GM19328 (cell line): ENCODE results near the gene CD151.

Experiments used
- ATAC-seq: cut with Tn5 transposase; IDR thresholded peaks from one replicate; pipeline ENCODE4 v1.9.1; 2021; ENCODE audit warnings: mild to moderate bottlenecking, moderate library complexity; ENCODE audit not compliant: unreplicated experiment

CD151 gene

GRCh38 chr11:869399-870126, 36.8 kb downstream of the CD151 start:
- no peak for ATAC-seq

DNA sequence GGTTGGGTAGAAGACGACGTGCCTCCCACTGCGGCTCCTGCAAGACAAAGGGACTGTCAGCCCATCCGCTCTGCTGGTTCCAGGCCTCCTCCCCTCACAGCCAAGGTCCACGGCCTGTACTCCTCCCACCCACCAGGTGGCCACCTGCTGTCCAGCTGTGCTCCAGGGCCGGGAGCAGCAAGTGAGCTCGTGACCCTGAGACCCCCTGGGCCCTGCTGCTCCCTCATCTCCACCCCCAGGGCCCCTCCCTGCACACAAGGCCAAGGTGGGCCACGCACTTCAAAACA, 37.3 kb downstream of the CD151 start:
- no peak for ATAC-seq

DNA sequence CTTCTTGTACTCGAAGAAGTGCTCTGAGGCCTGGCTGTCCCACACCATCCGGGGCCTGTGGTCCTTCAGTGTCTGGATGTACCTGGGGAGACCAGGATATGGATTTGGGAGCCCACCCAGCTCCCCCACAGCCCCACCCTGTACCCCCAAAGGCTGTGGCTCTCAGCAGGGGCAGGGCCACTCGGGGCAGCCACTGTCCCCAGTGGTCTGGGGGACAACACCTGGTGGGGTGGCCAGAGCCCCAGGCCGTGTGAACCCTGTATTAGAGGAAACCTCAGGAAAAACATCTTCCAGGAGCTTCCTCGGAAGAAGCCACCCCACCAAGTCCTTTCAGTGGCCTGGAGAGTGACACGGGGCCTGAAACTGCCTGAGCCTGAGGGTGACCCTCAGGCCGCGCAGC, 37.7 kb downstream of the CD151 start:
- ATAC-seq, result no peak

- no peak for ATAC-seq
Observed at GRCh38 chr11:871472-871871, 38.7 kb downstream of the CD151 start.

- ATAC-seq, result no peak
Observed at GRCh38 chr11:872799-873198, 40.0 kb downstream of the CD151 start.

GRCh38 chr11:873706-874105, 41.0 kb downstream of the CD151 start:
- ATAC-seq, result no peak

DNA sequence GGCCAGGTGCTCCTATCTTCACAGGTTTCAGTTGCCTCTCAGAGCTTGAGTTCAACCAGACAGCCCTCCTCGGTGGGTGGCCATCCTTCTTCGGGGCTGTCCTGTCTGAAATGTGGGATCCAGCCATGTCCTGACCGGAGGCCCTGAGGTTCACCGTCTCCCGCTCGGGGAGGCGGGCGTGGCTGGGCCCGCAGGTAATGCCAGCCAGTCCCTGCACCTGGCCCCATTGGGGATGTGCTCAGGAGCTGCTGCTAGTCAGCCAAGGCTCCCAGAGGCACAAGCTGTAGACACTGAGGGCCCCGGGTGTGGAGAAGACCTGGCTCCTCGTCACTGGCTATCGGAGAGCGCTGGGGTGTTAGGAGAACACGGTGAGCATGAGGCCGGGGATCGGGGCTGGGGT, 42.5 kb downstream of the CD151 start:
- ATAC-seq, result no peak

- no peak for ATAC-seq
Observed at GRCh38 chr11:875769-876301, 43.1 kb downstream of the CD151 start.

GRCh38 chr11:876545-876944, 43.8 kb downstream of the CD151 start:
- ATAC-seq, result no peak

GRCh38 chr11:877565-877964, 44.8 kb downstream of the CD151 start:
- no peak for ATAC-seq

GRCh38 chr11:880447-880846, 47.7 kb downstream of the CD151 start:
- ATAC-seq, result no peak

- no peak for ATAC-seq
Observed at GRCh38 chr11:882596-882995, 49.8 kb downstream of the CD151 start.

DNA sequence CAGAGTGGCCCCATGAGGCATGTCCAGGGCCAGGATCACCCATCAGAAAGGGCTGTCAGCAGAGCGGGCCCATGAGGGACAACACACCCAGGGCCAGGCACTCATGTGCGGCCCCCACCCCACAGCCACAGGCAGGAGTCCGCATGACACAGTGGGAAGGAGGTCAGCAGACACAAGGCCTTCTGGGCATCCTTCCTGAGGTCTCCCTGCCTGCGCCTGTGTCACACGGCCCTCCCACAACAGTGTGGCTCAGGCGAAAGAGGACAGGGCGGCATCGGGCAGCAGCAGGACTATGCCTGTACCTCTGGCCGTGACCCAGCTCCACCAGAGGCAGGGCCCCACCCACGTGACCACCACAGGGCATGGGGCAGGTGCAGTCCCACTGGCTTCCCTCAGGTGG, 50.8 kb downstream of the CD151 start:
- ATAC-seq, result no peak

DNA sequence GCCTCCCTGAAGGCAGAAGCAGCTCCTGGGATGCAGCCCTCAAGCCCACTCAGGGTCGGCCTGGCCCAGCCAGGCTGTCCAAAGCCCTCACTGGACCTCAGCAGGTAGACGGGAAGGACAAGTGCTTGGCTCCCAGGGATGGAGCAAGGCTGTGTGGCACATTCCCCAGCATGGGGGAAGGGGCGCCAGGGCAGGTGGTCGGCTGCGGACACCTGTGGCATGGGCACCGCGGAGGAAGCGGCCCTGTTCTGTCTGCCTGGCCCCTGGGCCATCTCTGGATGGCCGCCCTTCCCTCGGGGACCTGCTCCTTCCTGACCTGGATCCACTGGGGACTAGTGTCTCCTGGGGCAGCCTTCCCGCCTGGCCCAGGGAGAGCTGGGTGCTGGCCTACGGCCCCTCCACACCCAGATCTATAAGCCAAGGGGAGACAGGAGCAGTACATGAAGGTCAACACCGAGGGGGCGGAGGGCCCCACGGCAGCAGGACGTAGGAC, 51.9 kb downstream of the CD151 start:
- ATAC-seq, result no peak

DNA sequence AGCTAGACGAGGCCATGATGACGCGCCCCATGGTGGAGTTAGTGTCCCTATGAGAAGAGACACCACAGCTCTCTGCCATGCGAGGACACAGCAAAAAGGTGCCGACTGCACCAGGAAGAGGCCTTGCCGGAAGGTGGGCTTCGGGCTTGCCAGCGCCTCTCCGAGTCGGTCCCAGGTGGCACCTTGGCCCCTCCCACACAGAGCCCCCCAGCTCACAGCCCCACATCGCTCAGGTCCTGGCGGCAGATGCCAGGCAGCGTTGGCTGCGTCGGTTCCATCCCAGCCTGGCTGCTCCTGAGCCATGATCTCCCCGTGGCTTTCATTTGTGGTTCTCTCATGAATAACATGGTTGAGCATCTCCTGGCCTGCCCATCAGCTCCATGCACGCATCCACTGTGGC, 53.8 kb downstream of the CD151 start:
- ATAC-seq, result no peak

DNA sequence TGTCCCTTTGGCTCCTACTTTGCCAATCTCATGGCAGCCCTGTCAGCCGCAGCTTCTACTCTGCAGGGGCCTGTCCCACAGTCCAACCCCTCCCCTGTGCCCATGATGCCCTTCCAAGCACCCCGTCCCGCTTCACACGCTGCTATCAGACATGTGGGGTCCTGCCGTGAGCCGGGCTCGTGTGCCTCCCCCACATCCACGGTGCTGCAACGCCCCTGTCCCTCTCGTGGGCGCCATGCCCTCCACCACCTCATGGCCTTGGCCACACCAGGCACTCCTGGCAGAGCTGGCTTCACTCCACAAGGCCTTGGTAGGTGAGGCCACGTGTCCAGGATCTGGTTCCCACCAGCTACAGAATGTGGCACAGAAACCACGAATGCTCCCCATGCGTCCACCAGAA, 54.8 kb downstream of the CD151 start:
- no peak for ATAC-seq
